Fibroblast of the aortic adventitia (primary cell): Measurements from ENCODE around the gene NFRKB. TPM values are rescaled to one million over a fixed set of nuclear protein-coding genes. Genes with fewer than 3 reads are reported as not detected.

Experiments
- DNase-seq: peaks from one replicate; pipeline ENCODE4 v3.0.0-alpha.2; 2010; ENCODE audit warnings: low read depth
- H3K4me3 ChIP-seq: 2 replicates; pipeline ENCODE4 v1.5.1; 2011; ENCODE audit warnings: low read depth, mild to moderate bottlenecking, control low read depth, low read length, moderate library complexity
- total RNA-seq: library from RNA; depleted of rRNA; stranded (reverse); fragments of >200 nt; gene quantifications from 2 replicates; pipeline ENCODE4 v1.2.3, GENCODE V29; 2012; ENCODE audit warnings: low replicate concordance
- TF ChIP-seq, protein P1 (sequence below): IDR thresholded peaks from 2 replicates; pipeline ENCODE4 v1.5.1; 2011; ENCODE audit warnings: mild to moderate bottlenecking, low read length, control low read depth, inconsistent platforms; ENCODE audit not compliant: insufficient read depth

The NFRKB gene
- 8.8 and 21.5 TPM in 2 replicates for total RNA-seq

GRCh38 chr11:129895126-129896041 lies at the start of gene NFRKB:
Gene NFRKB (minus strand): TSS chr11:129895578. CDS start chr11:129892849, 2,729 bp downstream.
- H3K4me3 ChIP-seq: peak within 1 kb of the TSS; percentile 88
- TF ChIP-seq, protein P1, sequence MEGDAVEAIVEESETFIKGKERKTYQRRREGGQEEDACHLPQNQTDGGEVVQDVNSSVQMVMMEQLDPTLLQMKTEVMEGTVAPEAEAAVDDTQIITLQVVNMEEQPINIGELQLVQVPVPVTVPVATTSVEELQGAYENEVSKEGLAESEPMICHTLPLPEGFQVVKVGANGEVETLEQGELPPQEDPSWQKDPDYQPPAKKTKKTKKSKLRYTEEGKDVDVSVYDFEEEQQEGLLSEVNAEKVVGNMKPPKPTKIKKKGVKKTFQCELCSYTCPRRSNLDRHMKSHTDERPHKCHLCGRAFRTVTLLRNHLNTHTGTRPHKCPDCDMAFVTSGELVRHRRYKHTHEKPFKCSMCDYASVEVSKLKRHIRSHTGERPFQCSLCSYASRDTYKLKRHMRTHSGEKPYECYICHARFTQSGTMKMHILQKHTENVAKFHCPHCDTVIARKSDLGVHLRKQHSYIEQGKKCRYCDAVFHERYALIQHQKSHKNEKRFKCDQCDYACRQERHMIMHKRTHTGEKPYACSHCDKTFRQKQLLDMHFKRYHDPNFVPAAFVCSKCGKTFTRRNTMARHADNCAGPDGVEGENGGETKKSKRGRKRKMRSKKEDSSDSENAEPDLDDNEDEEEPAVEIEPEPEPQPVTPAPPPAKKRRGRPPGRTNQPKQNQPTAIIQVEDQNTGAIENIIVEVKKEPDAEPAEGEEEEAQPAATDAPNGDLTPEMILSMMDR: no peak
- DNase-seq: peak; percentile 49

GRCh38 chr11:129944696-129945095 lies 49.3 kb upstream of the NFRKB start:
- TF ChIP-seq, protein P1: no peak
- no peak overlapping the region for H3K4me3 ChIP-seq
- no peak for DNase-seq

- H3K4me3 ChIP-seq: no peak overlapping the region
- TF ChIP-seq, protein P1: no peak
- DNase-seq: no peak
These were observed 47.7 kb upstream of the NFRKB start for GRCh38 chr11:129943036-129943435.

DNA sequence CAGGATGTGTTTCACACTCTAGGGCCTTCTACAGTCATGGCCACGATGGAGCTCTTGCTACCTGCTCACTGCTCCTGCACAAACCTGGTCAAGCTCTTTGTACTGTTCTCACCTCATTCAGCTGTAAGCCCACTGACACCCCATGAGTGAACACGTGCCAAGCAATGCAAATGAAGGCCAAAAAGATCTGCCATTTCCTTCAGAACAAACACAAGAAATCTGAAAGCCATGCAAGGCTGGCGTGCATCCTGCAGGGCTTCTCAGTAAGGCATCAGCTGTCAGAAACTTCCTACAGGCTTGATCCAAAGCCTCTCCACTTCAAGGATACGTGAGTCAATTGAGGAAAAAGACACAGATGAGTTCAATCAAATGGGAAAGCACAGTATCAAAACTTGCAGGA lies 44.1 kb upstream of the NFRKB start:
- H3K4me3 ChIP-seq: no peak overlapping the region
- no peak for DNase-seq
- TF ChIP-seq, protein P1: no peak

- H3K4me3 ChIP-seq: no peak overlapping the region
- DNase-seq: no peak
- TF ChIP-seq, protein P1: no peak
These were observed 43.4 kb upstream of the NFRKB start for GRCh38 chr11:129938764-129939163.

- DNase-seq: no peak
- TF ChIP-seq, protein P1: no peak
- no peak overlapping the region for H3K4me3 ChIP-seq
These were observed 42.3 kb upstream of the NFRKB start for GRCh38 chr11:129937592-129938238.
